GM18508 (cell line): ENCODE data around the gene ARF1.

Experiments
- ATAC-seq: cut with Tn5 transposase; IDR thresholded peaks from one replicate; pipeline ENCODE4 v1.9.1; 2021; ENCODE audit warnings: moderate number of reproducible peaks; ENCODE audit not compliant: insufficient read depth, unreplicated experiment

The ARF1 gene

DNA sequence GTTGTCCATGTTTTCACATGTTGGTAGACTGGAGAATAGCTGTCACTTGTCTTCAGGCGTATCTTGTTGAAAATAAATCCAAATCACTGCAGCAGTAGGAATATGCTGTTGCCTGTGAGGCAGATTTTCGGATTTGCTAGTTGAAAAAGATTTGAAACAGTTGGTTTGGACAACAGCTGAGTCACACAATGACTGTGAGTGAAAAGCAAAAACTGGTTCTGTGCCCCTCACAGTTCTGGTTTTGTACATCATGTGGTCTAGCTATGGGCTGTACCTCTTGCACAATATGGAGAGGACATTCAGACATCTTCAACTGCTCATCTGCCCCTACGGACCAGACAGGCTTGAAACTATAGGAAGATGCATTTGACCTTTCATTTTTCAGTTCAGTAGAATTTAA, 1.8 kb downstream of the ARF1 start:
- no peak for ATAC-seq

DNA sequence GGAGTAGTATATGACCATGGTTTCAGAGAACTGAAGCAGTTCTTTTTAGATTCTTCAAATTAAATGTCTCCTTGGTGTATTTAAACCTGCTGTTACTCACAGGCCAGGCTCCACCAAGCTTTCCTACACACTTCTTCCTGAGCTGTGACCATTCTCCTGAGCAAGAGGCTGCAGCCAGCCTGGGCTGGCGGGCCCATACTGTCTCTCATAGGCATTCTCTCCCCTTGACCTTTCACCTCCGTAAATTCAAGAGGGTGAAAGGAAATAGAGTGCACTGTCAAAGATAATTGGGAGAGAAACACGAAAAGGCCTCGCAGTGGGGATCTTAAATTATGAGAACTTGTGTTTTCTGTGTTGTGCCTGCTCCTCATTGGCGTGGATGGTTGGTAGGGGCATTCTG, 2.3 kb downstream of the ARF1 start:
- no peak for ATAC-seq

DNA sequence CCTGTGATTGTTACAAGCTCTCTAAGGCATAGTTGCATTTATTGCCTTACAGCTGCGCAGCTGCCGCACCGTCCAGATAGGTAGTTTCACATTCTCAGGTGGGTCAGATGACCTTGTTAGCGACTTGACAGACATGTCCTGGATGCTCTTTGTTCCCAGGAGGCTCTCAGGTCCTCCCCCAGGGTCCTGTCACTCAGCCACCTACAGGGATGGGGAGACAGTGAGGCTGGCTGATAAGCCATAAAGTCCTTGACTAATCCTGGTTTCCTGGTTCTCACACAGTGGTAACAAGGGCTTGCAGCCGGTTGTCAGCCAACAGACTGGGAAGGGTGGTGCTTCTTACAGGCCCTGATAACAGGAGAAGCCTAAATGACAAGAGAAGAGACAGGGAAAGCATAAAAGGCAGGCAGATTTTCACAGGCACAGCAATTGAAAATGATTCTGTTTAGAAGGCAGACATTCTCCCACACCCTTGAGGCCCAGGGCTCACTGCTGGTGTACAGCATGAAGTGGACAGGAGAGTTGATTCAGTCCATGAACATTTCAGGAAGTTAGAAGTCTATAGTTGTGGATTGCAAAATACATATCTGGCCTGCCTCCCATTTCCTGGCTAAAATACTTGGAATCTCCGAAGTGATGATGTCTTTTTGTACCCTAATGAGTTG, 2.9 kb downstream of the ARF1 start:
- ATAC-seq, result no peak

DNA sequence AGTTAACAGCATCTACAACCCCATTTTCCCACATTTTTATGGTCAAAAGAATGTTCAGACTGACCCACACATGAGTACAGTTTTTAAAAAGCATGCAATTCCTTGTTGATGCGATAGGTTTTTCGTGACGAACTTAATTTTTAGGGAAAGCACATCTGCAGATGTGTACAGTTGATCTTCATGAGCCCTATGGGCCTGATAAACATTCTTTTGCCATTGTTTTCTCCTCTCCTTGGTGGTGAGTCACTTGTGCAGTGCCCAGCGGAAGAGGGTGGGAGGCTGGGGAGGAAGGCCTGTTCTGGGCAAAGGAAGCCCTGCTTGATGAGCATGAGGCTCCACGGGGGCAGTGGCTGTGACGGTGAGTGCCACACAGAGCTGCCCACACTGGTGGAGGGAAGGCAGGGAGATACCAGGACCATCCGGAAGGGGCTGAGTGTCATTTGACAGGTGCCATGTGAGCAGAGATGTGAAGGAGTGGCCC, 5.3 kb downstream of the ARF1 start:
- no peak for ATAC-seq

DNA sequence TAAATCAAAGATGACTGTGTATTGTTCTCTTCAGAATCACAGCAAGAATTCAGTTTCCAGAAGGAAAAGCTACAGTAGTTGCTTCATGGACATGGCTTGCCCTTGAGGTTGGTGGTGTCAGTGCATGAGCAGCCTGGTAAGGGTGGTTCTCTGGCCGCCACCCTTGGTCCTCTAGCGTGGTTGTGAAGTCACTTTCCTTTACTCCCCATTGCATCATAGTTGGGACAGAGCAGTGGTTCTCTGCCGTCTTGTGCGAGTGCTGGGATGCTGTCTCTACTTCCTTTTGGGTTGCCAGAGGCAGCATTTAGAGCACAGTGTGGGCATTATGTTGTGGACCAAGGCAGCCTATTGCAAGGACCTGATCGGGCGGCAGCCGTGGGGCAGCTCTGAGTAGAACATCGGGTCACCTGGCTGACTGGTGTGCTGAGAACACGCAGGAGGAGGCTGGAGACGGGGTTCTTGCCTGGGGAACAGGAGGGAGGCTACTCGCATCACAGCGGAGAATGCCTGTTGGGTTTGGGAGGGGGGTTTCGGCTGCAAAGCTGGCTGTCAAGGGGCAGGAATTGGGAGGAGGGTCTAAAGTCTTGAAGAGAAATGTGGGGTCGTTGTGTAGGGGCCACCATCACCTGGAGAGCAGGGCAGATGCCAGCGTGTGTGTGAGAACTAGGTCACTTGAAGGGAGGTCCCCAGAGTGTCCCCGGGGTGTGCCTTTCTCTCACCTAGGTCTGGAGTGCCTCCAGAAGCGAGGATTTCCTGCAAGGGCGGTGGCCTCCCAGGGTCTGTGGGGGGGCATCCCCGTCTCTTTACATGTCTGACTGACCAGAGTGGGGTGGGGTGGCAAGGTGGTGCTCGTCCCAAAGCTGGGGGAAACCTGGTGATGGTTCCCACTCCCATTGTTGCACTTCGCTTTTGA, 6.3 kb downstream of the ARF1 start:
- no peak for ATAC-seq

DNA sequence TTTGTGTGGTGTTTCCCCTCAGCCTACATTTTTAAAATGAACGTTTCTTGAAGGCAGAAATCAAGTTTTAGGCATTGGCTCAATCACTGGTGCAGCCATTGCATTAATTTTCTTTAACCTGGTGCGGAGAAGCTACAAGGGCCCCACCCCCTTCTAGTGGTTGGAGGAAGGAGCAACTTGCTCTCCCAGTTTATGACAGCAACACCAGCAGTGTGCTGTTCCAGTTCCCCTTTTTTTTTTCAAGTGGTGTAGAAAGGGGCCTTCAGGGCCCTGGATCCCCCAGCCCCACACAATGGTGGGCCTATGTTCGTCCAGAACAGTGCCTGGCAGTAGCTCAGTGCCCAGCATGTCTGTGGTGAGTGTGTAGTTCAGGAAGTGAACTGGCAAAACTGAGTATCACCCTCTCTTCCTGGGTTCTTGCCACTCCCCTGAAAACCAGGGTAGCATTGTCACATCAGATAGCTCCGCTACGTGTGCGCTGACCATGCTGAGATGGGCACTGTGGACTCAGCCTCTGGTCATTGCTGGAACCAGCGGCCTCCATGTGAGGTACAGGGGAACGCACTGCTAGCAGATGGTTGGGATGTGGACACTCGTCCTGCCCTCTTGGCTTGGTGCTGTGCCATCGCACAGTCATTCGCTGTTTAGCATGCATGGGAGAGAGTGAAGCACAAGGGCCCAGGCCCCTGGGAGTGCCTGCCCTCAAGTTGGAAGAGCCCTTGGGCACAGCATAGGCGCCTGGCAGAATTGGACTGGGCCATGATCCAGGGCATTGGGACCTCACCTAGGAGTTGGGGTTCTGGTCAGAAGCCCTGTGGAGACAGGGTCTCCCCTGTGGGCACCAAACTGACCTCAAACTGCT, 7.2 kb downstream of the ARF1 start:
- no peak for ATAC-seq

DNA sequence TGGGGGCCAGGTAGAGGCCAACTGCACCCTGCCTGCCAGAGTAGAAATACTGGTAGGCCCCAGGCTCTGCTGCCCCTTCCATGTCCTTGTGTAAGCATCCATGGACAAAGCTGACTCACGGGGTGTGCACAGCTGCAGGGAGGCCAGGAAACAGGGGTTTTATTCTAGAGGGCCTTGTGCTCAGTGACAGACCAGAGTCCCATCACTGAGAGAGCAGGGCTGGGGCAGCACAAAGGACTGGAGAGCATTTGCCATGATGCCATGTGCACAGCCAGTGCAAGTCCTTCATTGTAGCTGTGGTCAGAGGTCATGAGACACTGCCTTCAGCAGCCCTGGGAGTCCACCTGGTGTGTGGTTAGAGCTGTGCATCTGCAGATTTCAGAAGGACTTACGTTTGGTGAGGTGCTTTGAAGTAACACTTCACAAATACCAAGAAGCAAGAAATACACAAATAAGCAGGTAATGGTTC, 8.1 kb downstream of the ARF1 start:
- ATAC-seq, result no peak

DNA sequence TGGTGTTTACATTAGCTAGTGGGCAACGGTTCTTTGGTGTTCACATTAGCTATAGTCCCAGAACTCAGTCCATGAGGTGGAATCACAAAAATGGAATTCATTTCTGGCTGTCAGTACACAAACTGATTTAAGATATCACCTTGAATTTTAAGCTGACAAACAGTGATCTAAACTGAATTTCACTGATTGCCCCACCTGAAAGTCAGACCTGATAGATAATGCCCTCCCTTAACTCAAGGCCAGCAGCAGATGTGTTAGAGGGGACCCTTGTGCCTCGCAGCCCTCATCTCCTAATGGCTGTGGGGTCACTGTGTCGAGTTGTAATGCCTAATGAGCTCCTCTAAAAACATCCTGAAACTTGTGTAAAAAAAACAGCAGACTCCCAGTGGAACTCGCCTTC, 8.6 kb downstream of the ARF1 start:
- no peak for ATAC-seq

DNA sequence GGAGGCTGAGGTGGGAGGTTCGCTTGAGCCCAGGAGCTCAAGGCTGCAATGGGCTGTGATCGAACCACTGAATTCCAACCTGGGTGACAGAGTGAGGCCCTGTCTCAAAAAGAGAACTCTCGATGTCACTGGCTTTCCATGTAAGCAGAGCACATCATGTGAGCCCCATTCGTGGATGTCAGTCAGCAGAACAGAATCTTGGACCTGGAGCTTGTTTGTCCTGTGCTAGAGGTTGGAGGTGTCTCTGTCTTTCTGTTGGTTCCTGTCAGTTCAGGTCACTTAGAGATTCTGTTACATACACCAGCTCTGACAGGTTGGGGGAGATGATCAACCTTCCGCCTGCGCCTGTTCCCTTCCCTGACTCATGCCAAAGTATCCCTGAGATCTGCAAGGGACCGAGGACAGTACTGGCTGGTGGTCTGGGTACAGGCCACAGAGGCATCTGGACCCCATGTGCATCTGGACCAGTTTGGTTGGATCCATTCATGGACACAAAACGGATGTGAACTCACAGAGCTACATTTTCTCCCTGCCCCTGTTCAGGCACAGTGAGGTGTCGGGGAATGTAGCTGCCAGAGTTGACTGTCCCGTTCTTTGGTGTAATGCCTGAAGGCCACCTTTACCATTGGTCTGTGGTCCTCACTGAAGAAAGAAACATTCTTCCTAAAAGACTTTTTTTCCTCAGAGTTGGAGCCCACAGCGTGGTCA, 10.0 kb downstream of the ARF1 start:
- ATAC-seq, result no peak

DNA sequence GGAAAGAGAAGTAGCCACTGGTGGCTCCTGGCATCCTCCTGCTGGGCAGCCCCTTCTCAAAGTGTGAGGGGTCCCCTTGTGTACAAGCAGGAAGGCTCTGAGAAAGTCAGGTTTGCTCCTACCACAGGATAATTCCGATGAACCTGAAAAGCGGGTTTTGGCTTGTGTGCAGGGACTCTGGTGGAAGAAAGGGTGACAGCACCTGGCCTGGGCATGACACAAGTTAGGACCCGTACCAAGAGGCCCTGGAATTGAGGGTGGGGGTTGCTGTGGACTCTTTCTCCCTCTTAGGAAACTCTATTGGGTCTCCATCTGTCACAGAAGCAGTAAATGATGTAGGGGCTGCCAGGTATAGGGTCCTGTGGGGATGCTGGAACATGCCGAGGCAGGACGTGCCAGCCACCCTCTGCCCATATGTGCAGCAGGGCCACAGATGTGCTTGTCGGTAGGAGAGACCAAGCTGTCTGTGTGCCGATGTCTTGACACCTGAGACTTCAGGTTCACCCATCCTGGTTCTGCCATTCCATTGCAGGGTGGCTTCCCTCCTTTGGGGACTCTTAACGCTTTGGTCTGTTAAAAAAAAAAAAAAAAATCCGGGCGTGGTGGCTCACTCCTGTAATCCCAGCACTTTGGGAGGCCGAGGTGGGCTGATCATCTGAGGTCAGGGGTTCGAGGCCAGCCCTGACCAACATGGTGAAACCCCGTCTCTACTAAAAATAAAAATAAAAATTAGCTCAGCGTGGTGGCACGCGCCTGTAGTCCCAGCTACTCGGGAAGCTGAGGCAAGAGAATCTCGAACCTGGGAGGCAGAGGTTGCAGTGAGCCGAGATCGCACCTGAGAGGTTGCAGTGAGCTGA, 10.8 kb downstream of the ARF1 start:
- ATAC-seq, result no peak

DNA sequence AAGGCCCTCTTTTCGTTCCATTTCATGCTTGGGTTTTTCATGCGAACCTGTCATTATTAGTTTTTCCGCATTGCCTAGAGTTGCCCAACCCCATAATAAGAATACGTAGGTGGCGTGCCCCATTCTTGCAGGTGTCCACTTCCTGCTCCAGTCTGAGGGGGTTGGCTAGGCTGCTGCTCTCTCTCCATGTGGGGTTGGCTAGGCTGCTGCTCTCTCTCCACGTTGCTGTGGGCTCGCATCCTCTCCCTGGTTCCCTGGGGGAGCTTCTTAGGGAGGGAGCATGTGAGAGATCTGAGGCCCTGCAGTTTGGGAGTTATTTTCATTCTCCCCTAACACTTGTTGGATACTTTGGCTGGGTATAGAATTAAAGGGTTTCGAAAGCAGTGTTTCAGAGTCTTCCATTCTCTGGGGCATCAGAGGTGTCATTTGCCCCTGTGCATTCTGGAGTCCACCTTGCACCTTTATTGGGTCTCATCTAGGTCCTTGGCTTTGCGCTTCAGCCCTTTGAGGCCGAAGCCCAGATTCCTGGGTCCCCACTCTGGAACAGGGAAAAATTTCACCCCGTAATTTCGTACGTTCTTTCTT, 12.0 kb downstream of the ARF1 start:
- ATAC-seq, result no peak

DNA sequence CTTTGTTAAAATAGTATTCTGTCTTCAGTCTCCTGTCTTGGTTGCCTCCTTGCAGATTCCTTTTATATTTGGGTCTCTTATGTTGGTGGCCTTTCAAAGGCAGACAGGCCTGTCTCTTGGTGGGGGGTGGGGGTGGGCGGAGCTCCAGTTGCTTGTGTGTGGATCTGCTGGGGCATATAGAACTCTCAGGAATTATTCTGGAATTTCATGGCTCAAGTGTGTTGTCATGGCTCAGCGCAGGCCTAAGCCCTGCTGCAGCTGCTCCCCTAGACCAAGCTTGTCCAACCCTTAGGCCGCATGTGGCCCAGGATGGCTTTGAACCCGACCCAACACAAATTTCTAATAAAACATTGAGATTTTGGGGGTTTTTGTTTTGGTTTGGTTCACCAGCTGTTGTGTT, 12.7 kb downstream of the ARF1 start:
- ATAC-seq, result no peak

DNA sequence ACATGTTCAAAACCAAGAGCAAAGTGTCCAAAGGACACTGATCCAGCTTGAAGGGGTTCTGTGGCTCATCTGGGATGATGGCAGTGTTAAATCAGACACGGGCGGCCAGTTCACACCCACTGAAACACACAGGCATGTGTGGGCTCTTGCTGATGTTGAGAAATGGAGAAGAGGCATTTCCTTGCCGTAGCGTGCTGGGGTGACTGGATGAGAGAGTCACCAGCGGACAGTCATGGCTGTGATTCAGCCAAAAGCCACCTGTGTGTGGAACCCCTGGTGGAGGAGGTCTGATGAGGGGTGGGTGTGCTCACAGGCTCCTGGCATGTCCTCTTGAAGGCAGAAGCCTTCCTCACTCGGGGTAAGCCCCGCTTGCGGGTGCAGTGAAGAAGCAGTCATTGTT, 13.4 kb downstream of the ARF1 start:
- ATAC-seq, result no peak

DNA sequence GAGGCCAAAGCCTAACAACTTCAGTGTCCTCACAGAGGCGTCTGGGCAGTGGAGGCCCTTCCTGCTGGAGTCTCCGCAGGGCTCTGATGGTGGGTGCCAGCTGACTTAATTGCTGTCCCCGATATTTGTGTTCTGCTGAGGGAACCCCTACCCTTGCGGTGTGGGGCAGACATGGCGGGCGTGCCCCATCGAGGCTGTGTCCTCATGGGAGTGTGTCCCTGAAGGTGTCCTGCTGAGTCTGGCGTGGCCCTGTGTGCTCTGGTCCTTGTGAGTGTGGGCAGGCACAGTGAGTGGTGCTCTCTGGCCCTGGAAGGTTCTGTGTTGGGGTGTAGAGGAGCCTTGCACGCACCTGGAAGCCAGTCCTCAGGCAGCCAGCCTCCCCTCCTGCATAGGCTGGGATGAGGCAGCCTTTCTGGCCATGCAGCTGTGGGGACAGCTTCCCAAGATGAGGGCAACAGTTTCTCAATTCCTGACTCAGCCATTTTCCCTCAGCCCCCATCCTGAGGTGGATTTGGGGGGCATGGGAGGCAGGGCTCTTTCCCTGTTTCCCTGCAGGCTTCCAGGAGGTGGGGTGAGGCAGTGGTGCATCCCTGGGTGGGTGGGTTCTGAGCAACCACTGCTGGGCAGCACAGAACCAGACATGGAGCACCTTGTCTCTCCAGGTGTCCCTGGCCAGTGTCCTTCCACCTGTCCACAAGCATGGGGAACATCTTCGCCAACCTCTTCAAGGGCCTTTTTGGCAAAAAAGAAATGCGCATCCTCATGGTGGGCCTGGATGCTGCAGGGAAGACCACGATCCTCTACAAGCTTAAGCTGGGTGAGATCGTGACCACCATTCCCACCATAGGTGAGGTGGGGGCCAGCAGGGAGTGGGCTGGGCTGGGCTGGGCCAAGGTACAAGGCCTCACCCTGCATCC, 14.2 kb downstream of the ARF1 start:
- no peak for ATAC-seq

DNA sequence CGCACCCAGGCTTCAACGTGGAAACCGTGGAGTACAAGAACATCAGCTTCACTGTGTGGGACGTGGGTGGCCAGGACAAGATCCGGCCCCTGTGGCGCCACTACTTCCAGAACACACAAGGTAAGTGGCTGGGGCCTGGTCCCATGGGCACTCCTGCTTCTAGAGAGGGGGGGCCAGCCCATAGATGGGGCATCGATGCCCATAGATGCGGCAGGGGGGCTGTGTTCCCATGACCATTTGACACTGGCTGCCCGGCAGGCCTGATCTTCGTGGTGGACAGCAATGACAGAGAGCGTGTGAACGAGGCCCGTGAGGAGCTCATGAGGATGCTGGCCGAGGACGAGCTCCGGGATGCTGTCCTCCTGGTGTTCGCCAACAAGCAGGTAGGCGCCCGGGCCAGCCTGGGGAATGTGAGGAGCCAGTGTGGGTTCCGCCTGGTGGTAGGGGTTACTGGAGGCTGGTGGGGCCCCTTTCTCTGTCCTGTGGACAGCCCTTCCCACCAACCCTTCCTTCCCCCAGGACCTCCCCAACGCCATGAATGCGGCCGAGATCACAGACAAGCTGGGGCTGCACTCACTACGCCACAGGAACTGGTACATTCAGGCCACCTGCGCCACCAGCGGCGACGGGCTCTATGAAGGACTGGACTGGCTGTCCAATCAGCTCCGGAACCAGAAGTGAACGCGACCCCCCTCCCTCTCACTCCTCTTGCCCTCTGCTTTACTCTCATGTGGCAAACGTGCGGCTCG, 15.0 kb downstream of the ARF1 start:
- ATAC-seq, result no peak

DNA sequence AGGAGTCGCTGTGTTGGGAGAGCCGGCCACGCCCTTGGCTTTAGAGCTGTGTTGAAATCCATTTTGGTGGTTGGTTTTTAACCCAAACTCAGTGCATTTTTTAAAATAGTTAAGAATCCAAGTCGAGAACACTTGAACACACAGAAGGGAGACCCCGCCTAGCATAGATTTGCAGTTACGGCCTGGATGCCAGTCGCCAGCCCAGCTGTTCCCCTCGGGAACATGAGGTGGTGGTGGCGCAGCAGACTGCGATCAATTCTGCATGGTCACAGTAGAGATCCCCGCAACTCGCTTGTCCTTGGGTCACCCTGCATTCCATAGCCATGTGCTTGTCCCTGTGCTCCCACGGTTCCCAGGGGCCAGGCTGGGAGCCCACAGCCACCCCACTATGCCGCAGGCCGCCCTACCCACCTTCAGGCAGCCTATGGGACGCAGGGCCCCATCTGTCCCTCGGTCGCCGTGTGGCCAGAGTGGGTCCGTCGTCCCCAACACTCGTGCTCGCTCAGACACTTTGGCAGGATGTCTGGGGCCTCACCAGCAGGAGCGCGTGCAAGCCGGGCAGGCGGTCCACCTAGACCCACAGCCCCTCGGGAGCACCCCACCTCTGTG, 15.9 kb downstream of the ARF1 start:
- ATAC-seq, result no peak

DNA sequence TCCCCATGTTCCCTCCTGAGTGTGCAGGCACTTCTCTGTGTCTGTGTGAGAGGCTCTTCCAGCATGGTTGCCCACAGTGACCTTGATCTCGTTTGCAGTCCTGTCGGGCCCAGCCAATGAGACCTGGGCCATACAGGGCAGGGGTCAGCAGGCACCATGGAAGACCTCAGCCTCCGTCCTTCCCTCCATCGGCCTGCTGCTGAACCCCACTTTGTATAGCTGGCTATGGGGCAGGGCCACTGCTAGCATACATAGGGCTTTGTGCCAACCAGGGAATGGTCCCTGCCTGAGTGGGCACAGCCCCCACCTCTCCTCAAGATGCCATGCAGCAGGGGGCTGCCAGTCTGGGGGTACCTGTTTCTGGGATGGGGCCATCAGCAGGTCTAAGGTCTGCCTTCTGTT, 16.8 kb downstream of the ARF1 start:
- ATAC-seq, result no peak
